8988T (cell line): ENCODE measurements around the gene CALML5.

ENCODE experiments used
- DNase-seq: peaks from one replicate; pipeline ENCODE4 v3.0.0; 2011

CALML5 gene

DNA sequence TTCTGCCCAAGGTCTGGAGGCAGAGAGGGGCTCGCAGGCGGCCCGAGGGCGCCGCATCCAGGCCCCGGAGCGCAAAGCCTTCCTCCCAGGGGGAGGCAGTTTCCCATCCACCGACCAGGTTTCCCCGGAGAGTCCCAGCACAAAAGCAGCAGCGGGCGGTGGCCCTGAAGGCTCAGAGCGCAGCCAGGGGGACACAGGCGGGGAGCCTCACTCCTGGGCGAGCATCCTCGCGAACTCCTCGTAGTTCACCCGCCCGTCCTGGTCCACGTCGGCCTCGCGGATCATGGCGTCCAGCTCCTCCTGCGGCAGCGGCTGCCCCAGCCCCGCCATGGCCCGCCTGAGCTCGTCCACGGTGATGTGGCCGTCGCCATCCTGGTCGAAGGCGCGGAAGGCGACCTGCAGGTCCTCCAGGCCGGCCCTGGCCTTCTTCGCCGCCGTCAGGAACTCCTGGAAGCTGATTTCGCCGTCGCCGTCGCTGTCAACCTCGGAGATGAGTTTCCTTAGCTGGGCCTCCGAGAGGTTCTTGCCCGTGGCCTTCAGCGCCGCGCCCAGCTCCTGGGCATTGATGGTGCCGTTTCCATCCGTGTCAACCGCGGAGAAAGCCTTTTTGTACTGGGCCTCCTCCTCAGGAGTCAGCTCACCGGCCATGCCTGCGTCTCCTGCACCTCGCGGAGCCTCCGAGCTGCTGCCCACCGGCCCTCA is 428 bp downstream of the CALML5 start:
- no peak for DNase-seq

DNA sequence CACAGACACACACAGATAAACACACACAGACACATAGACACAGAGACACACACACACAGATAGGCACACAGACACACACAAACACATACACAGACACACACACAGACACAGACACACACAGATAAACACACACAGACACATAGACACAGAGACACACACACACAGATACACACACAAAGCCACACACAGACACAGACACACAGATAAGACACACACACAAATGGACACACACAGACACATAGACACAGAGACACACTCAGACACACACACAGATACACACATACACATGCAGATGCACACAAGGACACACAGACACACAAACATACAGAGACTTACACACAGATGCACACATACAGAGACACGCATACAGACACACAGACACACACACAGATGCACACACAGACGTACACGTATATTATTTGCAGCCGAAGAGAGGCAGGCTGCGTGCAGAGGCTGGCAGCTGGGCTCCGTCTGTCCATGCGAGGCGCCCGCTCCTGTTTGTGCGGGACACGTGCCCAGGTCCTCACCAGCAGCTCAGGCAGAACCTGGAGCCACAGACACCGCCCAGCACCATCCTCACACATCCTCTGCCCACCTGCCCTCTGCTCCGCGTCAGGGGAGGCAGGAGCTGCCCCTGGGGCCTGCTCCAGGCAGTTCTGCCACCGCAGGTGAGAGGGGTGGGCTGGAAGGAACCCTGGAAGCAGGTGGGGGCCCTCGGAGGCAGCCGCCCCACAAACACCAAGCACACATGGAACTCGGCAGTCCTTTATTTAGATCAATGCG is 1.2 kb downstream of the CALML5 start:
- no peak for DNase-seq

DNA sequence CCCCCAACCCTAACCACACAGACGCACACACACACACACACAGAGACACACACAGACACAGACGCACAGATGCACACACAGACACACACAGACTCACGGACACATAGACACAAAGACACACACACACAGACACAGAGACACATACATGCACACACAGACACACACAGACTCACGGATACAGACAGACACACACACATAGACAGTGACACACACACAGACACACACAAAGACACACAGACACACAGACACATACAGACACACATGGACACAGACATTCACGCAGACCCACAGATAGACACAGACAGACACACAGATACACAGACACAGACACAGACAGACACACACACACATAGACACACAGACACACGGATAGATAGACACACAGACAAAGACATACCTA is 2.1 kb downstream of the CALML5 start:
- DNase-seq = no peak

DNA sequence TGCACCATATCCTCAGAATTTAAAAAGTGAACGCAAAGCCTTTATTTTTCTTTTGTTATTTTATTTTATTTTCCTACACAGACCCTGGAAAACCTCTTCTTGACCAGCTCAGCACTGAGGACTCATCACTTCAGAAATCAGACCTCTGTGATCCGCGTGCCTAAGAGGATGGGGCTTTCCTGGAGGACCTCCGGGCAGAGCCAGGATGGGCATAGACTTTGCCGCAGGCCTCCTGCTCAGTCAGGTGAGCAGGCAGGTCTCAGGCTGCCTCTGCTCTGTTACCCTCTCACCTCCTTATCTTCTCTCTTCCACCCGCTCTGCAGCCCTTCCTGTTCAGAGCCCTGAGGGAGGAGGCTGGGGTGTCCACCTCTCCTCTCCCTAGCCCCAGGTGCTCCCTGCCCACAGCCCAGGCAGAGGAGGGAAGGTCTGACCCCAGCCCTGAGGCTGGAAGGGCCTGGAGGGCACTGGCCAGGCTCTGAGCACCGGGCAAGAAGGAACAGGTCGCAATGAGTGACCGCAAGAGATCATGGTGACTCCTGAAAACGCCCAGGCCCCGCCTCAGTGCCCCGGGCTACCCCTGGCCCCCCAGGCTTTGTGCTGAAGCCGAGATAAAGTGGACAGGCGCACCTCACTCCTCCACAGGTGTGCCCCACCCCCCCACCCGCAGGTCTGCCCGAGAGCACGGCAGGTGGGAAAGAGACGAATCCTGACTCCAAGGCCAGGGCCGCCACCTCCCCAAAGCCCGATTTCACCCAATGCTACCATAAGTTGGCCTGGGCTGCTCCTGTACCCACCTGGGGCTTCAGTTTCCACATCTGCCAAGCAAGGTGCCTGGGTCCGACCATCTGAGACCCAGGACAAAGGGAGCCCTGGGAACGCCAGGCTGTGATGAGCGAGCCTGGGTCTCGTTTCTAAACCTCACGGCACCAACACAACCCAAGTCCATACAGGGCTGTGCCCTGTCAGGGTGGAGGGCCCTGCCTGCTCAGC is 2.8 kb downstream of the CALML5 start:
- no peak for DNase-seq

DNA sequence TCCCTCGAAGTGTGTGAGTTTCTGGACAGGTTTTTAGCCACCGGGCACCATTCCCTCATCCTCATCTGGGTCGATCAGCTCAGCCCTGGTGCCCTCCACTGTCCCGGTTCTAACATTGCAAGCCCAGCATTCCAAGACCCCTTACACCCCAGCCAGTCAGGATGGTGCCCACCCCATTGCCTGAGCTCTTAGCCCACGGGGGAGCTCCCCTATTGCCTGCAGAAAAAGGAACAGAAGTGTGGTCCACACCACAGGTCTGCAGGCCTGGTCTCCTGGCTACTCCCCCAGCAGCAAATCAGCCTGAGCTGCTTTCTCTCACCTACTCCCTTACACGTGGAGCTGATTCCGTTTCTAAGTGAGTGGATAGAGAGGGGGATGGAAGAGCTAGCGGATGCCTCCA is 4.8 kb downstream of the CALML5 start:
- DNase-seq = no peak

DNA sequence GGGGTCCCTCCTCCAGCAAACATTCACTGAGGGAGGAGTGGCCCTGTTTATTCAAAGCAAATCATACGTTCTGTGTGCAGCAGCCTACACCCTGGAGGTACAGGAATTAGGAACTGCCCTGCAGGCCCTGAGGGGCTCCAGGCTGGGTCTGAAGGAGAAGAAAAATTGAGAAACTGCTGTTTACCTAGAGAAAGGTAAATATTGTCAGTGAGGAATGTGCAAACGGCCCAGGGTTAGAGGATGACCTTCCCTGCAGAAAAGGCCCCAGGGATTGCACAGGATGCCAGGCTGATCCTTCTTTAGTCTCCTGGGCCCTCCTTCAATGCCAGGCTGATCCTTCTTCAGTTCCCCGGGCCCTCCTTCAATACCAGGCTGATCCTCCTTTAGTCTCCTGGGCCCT is 5.7 kb downstream of the CALML5 start:
- no peak for DNase-seq

DNA sequence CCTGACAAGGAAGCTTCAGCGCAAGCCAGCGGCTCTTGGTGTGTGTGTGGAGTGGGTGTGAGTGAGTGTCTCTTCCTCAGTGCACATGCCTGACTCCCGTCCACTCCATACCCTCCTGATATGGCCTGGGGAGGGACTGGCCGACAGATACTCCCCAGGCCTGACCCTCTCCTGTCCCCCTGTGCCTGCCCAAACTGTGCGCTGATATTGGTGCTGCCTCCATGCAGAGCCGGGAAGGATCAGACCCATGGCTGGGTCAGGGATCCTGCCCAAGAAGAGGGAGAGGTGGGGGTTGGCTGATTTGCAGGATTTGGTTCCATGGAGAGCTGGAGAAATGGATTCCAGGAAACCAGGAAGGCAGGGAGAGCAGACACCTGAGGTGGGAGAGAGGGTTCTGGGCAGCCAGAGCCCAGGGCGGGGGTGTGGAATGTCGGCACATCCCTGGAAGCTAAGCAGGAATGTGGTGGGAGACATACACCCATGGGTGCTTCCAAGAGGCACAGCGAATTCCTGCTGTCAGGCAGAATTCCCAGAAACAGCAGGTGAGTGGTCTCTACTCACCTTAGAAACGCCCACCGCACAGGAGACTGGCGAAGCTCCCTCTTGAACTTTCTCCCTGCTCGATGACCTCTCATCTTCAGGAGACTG is 6.3 kb downstream of the CALML5 start:
- no peak for DNase-seq

DNA sequence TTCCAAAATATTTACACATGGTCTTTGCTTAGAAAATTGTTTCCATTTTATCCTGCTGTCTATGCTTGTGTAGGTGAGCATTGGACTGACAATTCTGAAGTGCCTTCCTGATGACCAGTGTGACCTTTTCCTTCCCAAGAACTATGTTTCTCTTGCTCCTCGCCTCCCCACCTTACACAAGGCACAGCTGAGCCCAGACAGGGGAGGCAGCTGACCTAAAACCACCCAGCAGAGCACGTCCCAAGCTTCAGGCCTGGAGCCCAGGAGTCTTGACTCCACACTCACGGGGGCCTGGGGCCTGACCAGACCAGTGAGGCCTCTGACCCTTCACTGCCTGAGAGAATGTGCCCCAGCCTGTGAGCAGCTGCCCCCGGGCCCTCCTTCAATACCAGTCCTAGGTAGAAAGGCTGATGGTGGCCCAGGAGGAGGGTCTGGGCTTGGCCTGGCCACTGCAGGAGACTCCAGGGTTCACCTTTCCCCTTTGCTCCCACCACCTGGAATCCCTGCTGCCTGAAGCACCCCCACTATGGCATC is 7.0 kb downstream of the CALML5 start:
- DNase-seq = no peak

DNA sequence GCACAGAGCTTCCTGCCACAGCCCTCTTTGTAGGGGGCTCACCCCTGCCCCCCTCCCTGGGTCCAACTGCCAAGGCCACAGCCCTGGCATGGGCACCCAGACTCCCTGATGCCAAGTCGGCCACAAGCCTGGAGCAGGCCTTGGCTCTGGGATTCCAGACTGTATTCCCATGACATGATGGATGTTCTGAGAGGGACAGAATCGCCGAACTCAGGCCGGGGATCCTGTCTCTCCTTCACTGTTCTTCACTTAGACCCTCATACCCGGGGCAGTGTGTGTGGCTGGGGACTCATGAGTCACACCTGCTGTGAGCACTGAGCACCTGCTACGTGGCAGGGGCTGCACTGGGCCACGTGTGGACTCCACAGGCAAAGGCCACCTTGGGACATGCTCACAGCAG is 7.9 kb downstream of the CALML5 start:
- no peak for DNase-seq

DNA sequence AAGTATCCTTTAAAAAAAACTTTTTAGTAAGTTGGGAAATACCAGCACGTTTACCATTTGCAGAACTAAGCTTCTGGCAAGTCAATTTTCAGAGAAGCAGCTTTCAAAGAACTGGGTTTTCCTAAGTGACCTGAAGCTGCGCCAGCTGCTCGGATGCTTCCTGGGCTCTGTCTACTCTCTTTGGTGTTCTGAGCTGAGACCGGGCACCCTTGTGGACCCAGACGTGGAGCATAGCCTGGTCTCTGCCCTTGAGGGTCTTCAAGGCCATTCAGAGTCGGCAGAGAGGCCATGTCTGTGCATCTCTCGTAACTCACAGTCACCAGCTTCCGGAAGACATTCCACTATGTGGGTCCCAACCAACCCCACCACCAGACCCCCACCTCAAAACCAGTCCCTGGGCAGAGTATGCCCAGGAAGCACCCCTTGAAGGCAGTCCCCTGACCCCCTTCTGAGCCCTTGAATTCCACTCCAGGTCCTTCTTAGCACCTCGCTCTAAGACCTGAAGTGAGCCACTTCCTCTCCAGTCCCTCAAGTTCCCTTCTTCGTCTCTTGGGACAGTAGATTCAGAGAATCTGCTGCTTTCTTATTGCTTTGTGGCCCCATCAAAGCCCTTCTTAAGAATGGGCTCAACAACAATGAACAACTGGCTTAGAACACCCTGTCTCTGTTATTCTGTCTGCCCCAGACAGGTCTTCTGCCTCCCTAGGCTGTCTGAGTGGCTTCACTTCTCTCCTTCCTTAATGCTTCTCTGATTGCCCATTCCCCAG is 8.5 kb downstream of the CALML5 start:
- no peak for DNase-seq

DNA sequence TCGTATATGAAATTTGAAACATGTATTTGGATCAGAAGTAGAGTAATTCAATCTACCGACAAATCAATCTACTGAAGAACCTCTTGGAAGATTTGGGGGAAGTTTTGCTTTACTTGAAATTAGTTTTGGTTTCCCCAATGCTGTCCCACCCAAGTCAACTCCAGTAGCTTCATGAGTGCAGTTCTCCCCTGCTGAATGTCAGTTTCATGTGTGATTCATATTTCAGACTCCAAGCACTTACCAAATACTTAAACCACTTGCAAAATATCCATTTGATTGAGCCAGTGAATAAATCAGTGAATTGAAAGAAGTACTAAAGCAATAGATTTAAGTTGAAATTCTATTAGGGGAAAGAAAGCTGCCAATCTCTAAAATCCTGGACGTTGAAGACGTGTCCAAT is 9.3 kb downstream of the CALML5 start:
- no peak for DNase-seq

DNA sequence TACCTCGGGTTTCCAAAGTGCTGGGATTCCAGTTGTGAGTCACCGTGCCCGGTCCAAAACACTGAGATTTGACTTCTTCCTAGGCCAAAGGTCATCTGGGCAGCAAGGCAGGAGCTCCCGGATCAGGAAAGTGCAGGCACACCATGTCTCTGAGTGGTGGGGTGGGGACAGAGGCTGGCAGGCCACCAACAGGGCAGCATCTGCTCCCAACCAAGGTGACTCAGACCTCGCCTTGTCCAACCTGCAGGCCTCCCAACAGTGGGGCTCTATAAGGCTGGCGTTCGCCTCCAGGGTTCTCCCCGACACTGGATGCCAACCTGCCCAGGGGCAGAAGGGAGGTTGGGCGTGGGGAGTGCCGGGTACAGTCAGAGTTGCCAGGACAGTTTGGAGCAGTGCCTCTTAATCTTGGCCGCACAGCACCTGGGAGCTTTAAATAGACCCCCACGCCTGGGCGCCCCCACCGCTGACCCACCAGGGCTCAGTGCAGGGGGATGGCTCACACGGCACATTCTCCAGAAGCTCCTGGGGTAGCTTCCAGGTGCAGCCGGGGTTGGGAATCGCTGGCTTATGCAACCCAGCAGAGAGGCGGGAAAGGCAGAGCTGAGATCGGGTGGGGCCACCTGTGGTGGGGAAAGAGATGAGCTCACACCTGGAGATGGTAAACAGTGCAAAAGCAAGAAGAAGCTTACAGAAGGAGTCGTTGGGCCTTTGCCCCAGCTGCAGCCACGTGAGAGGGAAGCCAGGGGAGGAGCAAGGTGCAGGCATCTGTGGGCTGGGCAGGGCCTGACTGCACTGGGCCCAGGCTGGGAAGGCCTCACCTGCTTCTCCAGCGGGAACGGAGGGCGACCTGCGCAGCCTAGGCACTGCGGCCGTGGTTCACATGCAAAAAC is 10.9 kb downstream of the CALML5 start:
- no peak for DNase-seq

DNA sequence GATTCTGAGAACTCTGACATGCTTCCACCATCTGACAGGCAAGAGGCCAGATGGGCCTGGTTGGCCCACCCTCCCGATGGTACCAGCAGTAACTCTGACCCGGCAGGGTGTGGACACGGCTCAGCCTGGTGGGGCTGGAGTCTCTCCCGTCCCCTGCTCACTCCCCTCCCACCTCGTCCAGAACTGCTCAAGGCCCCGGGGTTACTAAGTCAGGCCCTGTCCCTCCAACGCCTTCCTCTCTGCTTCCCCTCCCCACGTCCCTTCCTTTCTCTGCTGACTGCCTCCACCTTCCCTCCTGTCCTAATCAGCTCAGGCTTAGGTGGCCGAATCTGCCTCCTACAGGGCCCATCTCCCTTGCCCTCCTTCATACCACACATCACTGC is 12.5 kb downstream of the CALML5 start:
- no peak for DNase-seq

DNA sequence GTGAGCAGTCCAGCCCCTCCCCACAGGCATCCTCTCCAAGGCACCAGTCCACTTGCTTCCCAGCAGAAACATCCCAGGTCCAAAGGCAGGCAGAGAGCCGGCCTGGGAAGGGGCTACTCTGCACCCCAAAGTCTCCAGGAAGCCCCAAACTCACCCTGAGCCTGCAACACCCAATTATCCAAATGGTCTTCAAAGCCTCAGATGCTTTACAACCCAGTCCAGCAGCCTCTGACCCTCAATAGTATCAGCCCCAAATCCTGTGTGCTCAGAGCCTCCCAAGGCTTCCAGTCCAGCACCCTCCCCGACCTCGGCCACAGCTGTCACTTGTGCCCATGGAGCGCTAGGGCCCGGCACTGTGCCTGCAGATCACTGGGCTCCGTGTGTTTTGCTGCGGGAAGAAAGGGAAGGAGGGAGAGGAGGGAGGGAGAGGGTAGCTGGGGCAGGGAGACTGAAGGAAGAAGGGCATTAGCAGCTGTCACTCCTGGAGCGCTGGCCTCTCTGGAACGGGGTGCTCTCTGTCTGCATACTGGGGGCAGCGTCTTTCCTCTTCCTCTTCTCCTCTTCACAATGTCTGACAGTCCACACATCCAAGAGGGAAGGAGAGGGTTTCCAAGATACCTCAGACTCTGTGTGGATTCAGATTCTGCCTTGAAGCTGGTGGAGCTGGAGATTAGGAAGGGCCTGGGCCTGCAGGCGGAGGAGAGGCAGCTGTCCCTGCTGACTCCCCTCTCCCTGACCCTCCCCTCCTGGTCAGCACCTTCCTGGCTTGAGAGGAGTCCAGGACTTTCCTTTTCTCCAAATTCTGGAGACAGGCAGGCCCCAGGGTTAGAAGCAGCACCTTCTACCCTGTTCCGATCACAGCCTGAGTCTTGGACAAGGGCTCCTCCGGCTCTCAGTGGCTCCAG is 13.2 kb downstream of the CALML5 start:
- DNase-seq = no peak

DNA sequence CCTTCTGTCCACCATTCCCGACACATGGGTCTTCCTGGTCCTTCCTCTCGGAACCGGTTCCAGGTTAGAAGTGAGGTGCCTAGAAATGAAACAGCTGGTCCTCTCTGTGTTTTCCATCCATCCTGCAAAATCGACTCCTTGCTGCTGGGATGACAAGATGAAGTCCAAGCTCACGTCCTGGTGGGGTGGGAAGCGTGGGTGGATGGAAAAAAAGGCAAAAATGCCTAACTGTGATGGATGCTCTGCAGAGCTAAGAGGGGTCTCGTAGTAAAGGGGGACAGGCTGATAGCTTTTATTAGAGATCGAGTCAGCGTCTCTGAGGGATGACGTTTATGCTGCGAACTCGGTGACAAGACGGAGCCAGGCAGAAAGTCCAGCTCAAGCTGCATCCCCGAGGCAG is 14.1 kb downstream of the CALML5 start:
- no peak for DNase-seq

DNA sequence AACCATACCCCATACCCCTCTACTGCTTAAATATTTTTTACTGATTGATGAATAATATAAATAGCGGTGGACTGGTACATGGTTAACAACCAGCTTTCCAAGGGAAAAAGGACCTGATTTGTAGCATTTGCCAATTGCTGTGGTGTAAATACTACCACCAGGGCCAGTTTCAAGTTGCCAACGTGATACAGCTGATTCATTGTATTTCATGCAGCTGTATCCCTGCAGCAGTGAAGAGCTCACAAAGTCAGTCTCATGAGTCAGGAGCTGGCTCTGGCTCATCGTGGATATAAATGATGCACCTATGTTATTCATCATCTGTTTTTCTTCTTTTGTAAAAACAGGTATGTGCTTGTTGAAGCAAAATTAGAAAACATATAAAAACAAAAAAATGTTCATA is 15.2 kb downstream of the CALML5 start:
- DNase-seq = no peak

DNA sequence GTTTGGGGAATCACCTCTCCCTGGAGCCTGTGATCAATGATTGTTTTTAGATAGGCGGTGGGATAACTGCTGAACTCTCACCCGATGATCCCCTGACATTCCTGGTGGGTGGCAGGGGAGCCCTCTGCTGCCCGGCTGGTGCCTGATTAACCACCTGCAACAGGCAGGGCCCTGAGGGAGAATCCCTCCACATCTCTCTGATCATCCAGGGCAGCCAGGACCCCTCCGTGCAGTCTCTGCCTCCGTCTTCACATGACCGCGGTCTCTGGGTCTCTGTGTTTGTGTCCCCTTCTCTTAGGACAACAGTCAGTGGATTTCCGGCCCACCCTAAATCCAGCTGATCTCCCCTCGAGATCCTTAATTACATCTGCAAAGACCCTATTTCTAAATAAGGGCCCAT is 17.4 kb downstream of the CALML5 start:
- DNase-seq = peak; percentile 0

DNA sequence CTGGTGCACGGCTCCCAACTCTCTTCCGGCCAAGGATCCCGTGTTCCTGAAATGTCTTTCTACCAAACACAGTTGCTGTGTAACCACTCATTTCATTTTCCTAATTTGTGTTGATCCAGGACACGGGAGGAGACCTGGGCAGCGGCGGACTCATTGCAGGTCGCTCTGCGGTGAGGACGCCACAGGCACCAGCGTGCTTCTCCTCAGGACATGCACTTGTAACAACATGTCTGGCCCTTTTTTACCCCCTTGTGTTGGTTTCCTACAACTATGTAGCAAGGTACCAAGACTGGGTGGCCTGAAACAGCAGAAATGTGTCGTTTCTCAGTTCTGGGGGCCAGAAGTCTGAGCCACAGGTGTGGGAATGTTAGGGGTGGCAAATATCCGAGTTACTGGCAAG is 18.2 kb downstream of the CALML5 start:
- peak; percentile 8 for DNase-seq

DNA sequence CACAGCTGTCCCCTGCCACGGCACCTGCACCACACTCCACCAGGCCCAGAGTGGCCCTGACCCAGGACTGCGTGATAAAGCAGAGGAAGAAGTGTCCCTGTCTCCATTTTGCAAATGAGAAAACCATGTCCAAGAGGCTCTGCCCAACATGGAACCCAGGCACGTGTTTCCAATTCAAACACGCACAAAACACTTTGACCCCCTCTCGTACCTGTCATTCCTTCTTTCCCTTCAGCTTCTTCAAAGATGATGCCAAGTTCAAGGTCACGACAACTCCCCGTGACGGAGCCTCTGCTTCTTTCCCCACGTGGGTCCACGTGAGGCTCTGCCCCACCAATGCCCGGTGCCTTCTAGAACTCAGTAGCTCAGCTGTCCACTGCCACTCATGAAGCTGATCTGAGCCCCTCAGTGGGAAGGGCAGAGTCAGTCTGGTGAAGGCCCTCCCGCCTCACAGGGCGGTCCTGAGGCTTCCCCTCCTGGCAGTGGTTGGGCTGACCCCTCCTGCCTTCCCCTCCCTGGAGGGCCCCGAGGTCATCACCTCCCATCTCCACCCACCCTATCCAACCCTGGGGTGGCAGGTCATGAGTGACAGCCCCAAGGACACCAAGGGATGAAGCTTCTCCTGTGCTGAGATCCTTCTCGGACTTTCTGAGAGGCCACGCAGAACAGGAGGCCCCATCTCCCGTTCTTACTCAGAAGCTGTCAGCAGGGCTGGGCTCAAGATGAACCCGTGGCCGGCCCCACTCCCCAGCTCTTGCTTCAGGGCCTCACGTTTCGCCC is 19.0 kb downstream of the CALML5 start:
- no peak for DNase-seq
